HepG2 (cell line): ENCODE results near the gene AMPH. TPM values are rescaled to one million over a fixed set of nuclear protein-coding genes. Genes with fewer than 3 reads are reported as not detected.

Source experiments
- ATAC-seq: fragments of 200-7000 bp; cut with Tn5 transposase; 3 replicates; pipeline ENCODE4 v1.9.1; 2020; ENCODE audit warnings: mild to moderate bottlenecking, moderate library complexity
- BruUV-seq: library from RNA; stranded (reverse); fragments of 400-500 nt; replicated peaks from 2 replicates; lab custom pipeline; 2021; lab: Mats Ljungman, UMichigan
- CTCF ChIA-PET: fragments of 300-600 bp; formaldehyde crosslinking; extraction: SDS; loops from one replicate; lab custom pipeline; 2021; ENCODE audit warnings: low total read pairs, inconsistent platforms, low intra/inter-chr PET ratio; lab: Yijun Ruan, JAX
- POLR2A ChIA-PET: fragments of 350-600 bp; sonication (Branson Sonifier 250); formaldehyde crosslinking; loops from one replicate; lab custom pipeline; 2020; ENCODE audit warnings: antibody characterized with exemption, inconsistent platforms; lab: Yijun Ruan, JAX
- DNase-seq: peaks from one replicate; pipeline ENCODE4 v3.0.0-alpha.2; 2015; ENCODE audit warnings: low spot score
- FAIRE-seq: peaks from 3 replicates; lab custom pipeline; 2011; peaks lifted over from hg19 to GRCh38; lab: Jason Lieb, UNC
- H2AFZ ChIP-seq: one replicate; pipeline ENCODE4 v1.6.1; 2011; ENCODE audit warnings: low read length, inconsistent platforms
- H3K27ac ChIP-seq: fragments of 300-600 bp; 3 replicates; pipeline ENCODE4 v1.8.0; 2011; ENCODE audit warnings: mixed run types, mild to moderate bottlenecking, mixed read lengths, low read length, inconsistent platforms; ENCODE audit not compliant: insufficient read depth; ENCODE audit errors: extremely low read length
- H3K27me3 ChIP-seq, 2 experiments: fragments of 200-600 bp in 1 of 2; 2 replicates in 1 of 2; 3 replicates in 1 of 2; pipeline versions ENCODE4 v1.6.0 to v1.8.0; 2011; ENCODE audit warnings: low read length in 2 of 2, mild to moderate bottlenecking in 2 of 2, moderate library complexity in 2 of 2, inconsistent platforms in 1 of 2; ENCODE audit not compliant: insufficient read depth in 2 of 2, control insufficient read depth in 1 of 2
- H3K36me3 ChIP-seq, 2 experiments: fragments of 200-600 bp in 1 of 2; replicated peaks in 1 of 2; 2 replicates in 1 of 2; 3 replicates in 1 of 2; pipeline versions ENCODE4 v1.5.1 to v1.8.0; 2011; ENCODE audit warnings: low read length in 2 of 2, inconsistent platforms in 1 of 2; ENCODE audit not compliant: insufficient read depth in 2 of 2, control insufficient read depth in 1 of 2
- H3K4me1 ChIP-seq: 2 replicates; pipeline ENCODE4 v1.5.1; 2012; ENCODE audit warnings: low read length, inconsistent platforms; ENCODE audit not compliant: insufficient read depth
- H3K4me2 ChIP-seq: 2 replicates; pipeline ENCODE4 v1.6.0; 2011; ENCODE audit warnings: low read depth, low read length, inconsistent platforms
- H3K4me3 ChIP-seq, 3 experiments: fragments of 200-600 bp in 1 of 3; sonication (generic), shearing (Covaris generic) in 1 of 3; replicated peaks in 1 of 3; 2 replicates each; pipeline ENCODE4 v1.5.1; 2011 to 2016; ENCODE audit warnings: low read length in 3 of 3, inconsistent platforms in 2 of 3, low read depth in 2 of 3, mild to moderate bottlenecking in 2 of 3, control low read depth in 1 of 3, mixed read lengths in 1 of 3; ENCODE audit not compliant: insufficient read depth in 1 of 3
- H3K79me2 ChIP-seq: one replicate; pipeline ENCODE4 v1.6.1; 2011; ENCODE audit warnings: low read length, inconsistent platforms; ENCODE audit not compliant: insufficient read depth
- H3K9ac ChIP-seq: 2 replicates; pipeline ENCODE4 v1.6.0; 2011; ENCODE audit warnings: mild to moderate bottlenecking, low read depth, low read length, inconsistent platforms; ENCODE audit not compliant: insufficient read depth
- H3K9me3 ChIP-seq: 2 replicates; pipeline ENCODE4 v1.5.1; 2012; ENCODE audit warnings: mild to moderate bottlenecking, low read length
- H4K20me1 ChIP-seq: 2 replicates; pipeline ENCODE4 v1.6.0; 2011; ENCODE audit warnings: inconsistent platforms, mild to moderate bottlenecking, low read length, moderate library complexity; ENCODE audit not compliant: insufficient read depth
- BRCA1 ChIP-seq: sonication (generic); formaldehyde crosslinking; IDR thresholded peaks from 2 replicates; pipeline ENCODE4 v1.4.0; 2020; ENCODE audit warnings: missing genetic modification reagents
- FOXK1 ChIP-seq: sonication (generic); formaldehyde crosslinking; IDR thresholded peaks from 2 replicates; pipeline ENCODE4 v1.4.0; 2020; ENCODE audit warnings: low read depth, missing genetic modification reagents, borderline replicate concordance
- KDM3A ChIP-seq: IDR thresholded peaks from 2 replicates; pipeline ENCODE4 v1.6.1; 2018; ENCODE audit warnings: low read depth, missing compliant biosample characterization
- MXD4 ChIP-seq: IDR thresholded peaks from 2 replicates; pipeline ENCODE4 v1.6.1; 2016; ENCODE audit warnings: mild to moderate bottlenecking, missing biosample characterization, missing genetic modification reagents
- NCOR1 ChIP-seq: fragments of 200-600 bp; sonication (generic); IDR thresholded peaks from 2 replicates; pipeline ENCODE4 v1.7.0; 2017; ENCODE audit warnings: antibody characterized with exemption, low read length, borderline replicate concordance
- SAP130 ChIP-seq: IDR thresholded peaks from 2 replicates; pipeline ENCODE4 v1.6.1; 2016; ENCODE audit warnings: low read depth
- SRF ChIP-seq: IDR thresholded peaks from 2 replicates; pipeline ENCODE4 v1.6.1; 2011; ENCODE audit warnings: mild to moderate bottlenecking, low read depth, low read length, moderate library complexity
- TCF7 ChIP-seq: sonication (generic); IDR thresholded peaks from 2 replicates; pipeline ENCODE4 v1.6.1; 2016; ENCODE audit warnings: antibody characterized with exemption, low read depth
- ZFP41 ChIP-seq: sonication (generic); formaldehyde crosslinking; IDR thresholded peaks from 2 replicates; pipeline ENCODE4 v1.4.0; 2020; ENCODE audit warnings: mild to moderate bottlenecking, missing genetic modification reagents, borderline replicate concordance
- ZNF460 ChIP-seq: sonication (generic); formaldehyde crosslinking; IDR thresholded peaks from 2 replicates; pipeline ENCODE4 v1.5.1; 2020; ENCODE audit warnings: missing genetic modification reagents, mild to moderate bottlenecking, borderline replicate concordance
- ZNF614 ChIP-seq: IDR thresholded peaks from 2 replicates; pipeline ENCODE4 v1.6.1; 2018; ENCODE audit warnings: missing biosample characterization, missing genetic modification reagents, inconsistent platforms, borderline replicate concordance
- WGBS: methylation state at CpG from one replicate; pipeline ENCODE4 v1.1.6; 2017; ENCODE audit warnings: low lambda C conversion rate; 5-methylcytosine and 5-hydroxymethylcytosine counted together
- in situ Hi-C: cut with HindIII; loops from 2 replicates; pipeline ENCODE4 v1.10.0; 2017; ENCODE audit warnings: low pct_unique_long_range_greater_than_20kb; ENCODE audit not compliant: extremely low pct_ligation_motif_present
- intact Hi-C: fragments of 100-400 bp; cut with micrococcal nuclease; formaldehyde crosslinking; loops from one replicate; pipeline ENCODE4 v1.10.0; 2022; ENCODE audit not compliant: unreplicated experiment
- polyA plus RNA-seq, 8 experiments: library from polyadenylated mRNA; depleted of rRNA in 3 of 8; stranded (reverse) in 7 of 8; unstranded in 1 of 8; fragments of >200 nt; fragmentation: Illumina TruSeq in 4 of 8; extraction: Trizol in 4 of 8; gene quantifications; 2 replicates each; pipeline versions ENCODE4 v1.2.1 to v1.2.3, GENCODE V29; 2011 to 2016; ENCODE audit warnings: low read depth in 4 of 8, missing spikeins in 1 of 8, mixed read lengths in 1 of 8; ENCODE audit not compliant: insufficient read depth in 1 of 8
- total RNA-seq, 5 experiments: library from RNA; depleted of rRNA; stranded (reverse); fragments of >200 nt; fragmentation: Illumina TruSeq; extraction: Trizol; gene quantifications; 2 replicates each; pipeline ENCODE4 v1.2.3, GENCODE V29; 2016; ENCODE audit warnings: low read depth in 1 of 5
- TF ChIP-seq, protein P1 (sequence below): fragments of 450-650 bp; IDR thresholded peaks from 2 replicates; pipeline ENCODE4 v1.6.1; 2017

The AMPH gene
- total and polyA plus RNA-seq, 2 of the 13 experiments (the other 11 are each of a cell fraction or from before 2014, with no cell fraction given), result not detected

GRCh38 chr7:38462819-38463218 lies 168.4 kb downstream of the AMPH start (continued):
- TF ChIP-seq ZNF614 (CRISPR knock-in tag), result no peak
- TF ChIP-seq NCOR1, result no peak
- no peak for TF ChIP-seq ZNF460 (CRISPR knock-in tag)
- TF ChIP-seq BRCA1, result no peak
- TF ChIP-seq, all 625 proteins: peak for 0

DNA sequence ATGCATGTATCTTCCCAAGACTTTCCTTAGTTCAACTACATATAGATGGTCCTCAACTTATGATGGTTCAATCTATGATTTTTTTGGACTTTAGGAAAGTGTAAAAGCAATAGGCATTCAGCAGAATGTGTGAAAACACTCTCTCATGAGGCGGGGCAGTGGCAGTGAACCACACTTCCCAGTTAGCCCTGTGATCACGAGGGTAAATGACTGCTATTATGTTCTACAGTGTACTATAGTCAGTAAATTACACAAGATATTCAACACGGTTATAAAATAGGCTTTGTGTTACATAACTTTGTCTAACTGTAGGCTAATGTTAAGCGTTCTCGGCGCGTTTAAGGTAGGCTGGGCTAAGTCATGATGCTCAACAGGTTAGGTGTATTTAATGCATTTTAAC lies 169.3 kb downstream of the AMPH start:
- Histone ChIP-seq H2AFZ (no peak overlapping the region), H3K27me3 (0 out of 5 replicates have a peak, but pooled peaks cover 0 to 1% of the 10 kb centered on the region in 2 experiments), H3K79me2 (no peaks in the 10 kb centered on the region), H3K36me3 (no peaks in the 10 kb centered on the region), H3K27ac (no peak overlapping the region), H3K4me2 (no peak overlapping the region), H3K4me1 (no peaks in the 10 kb centered on the region), H3K9ac (no peak overlapping the region), H3K9me3 (no peaks in the 10 kb centered on the region), H4K20me1 (no peaks in the 10 kb centered on the region), H3K4me3 (no peak overlapping the region)
- ATAC-seq, result no peak
- intact Hi-C loops, result no loop called here
- POLR2A ChIA-PET, result no interaction called here
- CTCF ChIA-PET, result no interaction called here
- 37% methylated on average over 7 of the region's 7 CpGs for WGBS
- no peak for DNase-seq
- BruUV-seq, result no TSS peak
- FAIRE-seq, result no peak
- TF ChIP-seq TCF7, result no peak
- TF ChIP-seq, protein P1, sequence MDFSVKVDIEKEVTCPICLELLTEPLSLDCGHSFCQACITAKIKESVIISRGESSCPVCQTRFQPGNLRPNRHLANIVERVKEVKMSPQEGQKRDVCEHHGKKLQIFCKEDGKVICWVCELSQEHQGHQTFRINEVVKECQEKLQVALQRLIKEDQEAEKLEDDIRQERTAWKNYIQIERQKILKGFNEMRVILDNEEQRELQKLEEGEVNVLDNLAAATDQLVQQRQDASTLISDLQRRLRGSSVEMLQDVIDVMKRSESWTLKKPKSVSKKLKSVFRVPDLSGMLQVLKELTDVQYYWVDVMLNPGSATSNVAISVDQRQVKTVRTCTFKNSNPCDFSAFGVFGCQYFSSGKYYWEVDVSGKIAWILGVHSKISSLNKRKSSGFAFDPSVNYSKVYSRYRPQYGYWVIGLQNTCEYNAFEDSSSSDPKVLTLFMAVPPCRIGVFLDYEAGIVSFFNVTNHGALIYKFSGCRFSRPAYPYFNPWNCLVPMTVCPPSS, result no peak
- TF ChIP-seq MXD4, result no peak
- no peak for TF ChIP-seq SAP130 (CRISPR knock-in tag)
- TF ChIP-seq SRF, result no peak
- no peak for TF ChIP-seq KDM3A
- no peak for TF ChIP-seq FOXK1 (CRISPR knock-in tag)
- TF ChIP-seq ZFP41 (CRISPR knock-in tag), result no peak
- in situ Hi-C loops, result no loop called here
